Measurements from ENCODE around the gene FOXP1. TPM values are rescaled to one million over a fixed set of nuclear protein-coding genes. Genes with fewer than 3 reads are reported as not detected.
A peak's percentile ranks its signal among the peaks of the same experiment; 100 is the strongest.

FOXP1 gene
- total and polyA plus RNA-seq, 9 of the 15 experiments (the other 6 are each of a cell fraction or from before 2014, with no cell fraction given) = 7.7 to 34.5 (median 13.7) TPM

DNA sequence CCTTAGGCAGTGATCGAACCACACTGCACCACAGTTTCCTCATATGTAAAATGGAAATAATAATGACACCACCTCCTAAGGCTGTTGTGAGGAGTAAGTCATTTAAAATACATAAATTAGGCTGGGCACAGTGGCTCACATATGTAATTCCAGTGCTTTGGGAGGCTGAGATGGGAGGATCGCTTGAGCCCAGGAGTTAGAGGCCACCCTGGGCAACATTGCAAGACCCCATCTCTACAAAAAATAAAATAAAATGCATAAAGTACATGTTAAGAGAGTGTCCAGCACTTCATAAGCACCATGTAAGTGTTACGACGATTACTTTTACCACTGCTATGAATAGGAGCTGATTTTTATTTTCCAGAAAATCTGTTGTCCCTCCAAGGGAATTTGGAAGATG lies 440.0 kb downstream of the FOXP1 start:
- Histone ChIP-seq H3K4me1 (replicated peaks in 1 of 2; ENCODE audit: control insufficient read depth in 2 of 2, insufficient read depth in 2 of 2, low read length in 2 of 2) (peaks cover 5% of the 10 kb centered on the region in 2 experiments), H3K9ac (ENCODE audit: insufficient read depth in 1 of 2, low read depth in 2 of 2, low read length in 2 of 2) (no peak overlapping the region), H4K20me1 (replicated peaks; ENCODE audit: control insufficient read depth, insufficient read depth, low read length) (no peaks in the 10 kb centered on the region), H2AFZ (ENCODE audit: low read depth, low read length) (no peak overlapping the region), H3K27me3 (ENCODE audit: control insufficient read depth in 2 of 2, insufficient read depth in 2 of 2, low read length in 2 of 2) (no peaks in the 10 kb centered on the region), H3K27ac (ENCODE audit: extremely low read depth, low read depth, low read length) (no peak overlapping the region), H3K79me2 (ENCODE audit: control insufficient read depth, insufficient read depth, low read length) (no peaks in the 10 kb centered on the region), H3K4me3 (no peak overlapping the region), H3K9me3 (replicated peaks; ENCODE audit: control insufficient read depth, insufficient read depth, low read depth, low read length) (no peaks in the 10 kb centered on the region), H3K9me1 (ENCODE audit: control insufficient read depth, insufficient read depth, low read length) (no peaks in the 10 kb centered on the region), H3K4me2 (ENCODE audit: insufficient read depth, low read length) (no peak overlapping the region), H3K36me3 (ENCODE audit: control insufficient read depth, insufficient read depth, low read length) (no peaks in the 10 kb centered on the region)
- FAIRE-seq (no peak), DNase-seq (ENCODE audit: extremely low read depth in 1 of 4, low spot score in 3 of 4) (no peak), ATAC-seq (no peak)
- intact Hi-C loops (cut with micrococcal nuclease) (no loop called here), in situ Hi-C loops (cut with MboI) (no loop called here)
- CTCF ChIA-PET (ENCODE audit: low intra/inter-chr PET ratio) = no interaction called here
- 94% methylated on average over 4 of the region's 4 CpGs for WGBS (ENCODE audit: insufficient coverage, low coverage, missing lambda C conversion rate)
- BruUV-seq (replicated peaks) = no TSS peak
- peak; percentile 59 for TF ChIP-seq ZNF121 (CRISPR knock-in tag; conservative IDR thresholded peaks at IDR 0.05)
- TF ChIP-seq, protein P1, sequence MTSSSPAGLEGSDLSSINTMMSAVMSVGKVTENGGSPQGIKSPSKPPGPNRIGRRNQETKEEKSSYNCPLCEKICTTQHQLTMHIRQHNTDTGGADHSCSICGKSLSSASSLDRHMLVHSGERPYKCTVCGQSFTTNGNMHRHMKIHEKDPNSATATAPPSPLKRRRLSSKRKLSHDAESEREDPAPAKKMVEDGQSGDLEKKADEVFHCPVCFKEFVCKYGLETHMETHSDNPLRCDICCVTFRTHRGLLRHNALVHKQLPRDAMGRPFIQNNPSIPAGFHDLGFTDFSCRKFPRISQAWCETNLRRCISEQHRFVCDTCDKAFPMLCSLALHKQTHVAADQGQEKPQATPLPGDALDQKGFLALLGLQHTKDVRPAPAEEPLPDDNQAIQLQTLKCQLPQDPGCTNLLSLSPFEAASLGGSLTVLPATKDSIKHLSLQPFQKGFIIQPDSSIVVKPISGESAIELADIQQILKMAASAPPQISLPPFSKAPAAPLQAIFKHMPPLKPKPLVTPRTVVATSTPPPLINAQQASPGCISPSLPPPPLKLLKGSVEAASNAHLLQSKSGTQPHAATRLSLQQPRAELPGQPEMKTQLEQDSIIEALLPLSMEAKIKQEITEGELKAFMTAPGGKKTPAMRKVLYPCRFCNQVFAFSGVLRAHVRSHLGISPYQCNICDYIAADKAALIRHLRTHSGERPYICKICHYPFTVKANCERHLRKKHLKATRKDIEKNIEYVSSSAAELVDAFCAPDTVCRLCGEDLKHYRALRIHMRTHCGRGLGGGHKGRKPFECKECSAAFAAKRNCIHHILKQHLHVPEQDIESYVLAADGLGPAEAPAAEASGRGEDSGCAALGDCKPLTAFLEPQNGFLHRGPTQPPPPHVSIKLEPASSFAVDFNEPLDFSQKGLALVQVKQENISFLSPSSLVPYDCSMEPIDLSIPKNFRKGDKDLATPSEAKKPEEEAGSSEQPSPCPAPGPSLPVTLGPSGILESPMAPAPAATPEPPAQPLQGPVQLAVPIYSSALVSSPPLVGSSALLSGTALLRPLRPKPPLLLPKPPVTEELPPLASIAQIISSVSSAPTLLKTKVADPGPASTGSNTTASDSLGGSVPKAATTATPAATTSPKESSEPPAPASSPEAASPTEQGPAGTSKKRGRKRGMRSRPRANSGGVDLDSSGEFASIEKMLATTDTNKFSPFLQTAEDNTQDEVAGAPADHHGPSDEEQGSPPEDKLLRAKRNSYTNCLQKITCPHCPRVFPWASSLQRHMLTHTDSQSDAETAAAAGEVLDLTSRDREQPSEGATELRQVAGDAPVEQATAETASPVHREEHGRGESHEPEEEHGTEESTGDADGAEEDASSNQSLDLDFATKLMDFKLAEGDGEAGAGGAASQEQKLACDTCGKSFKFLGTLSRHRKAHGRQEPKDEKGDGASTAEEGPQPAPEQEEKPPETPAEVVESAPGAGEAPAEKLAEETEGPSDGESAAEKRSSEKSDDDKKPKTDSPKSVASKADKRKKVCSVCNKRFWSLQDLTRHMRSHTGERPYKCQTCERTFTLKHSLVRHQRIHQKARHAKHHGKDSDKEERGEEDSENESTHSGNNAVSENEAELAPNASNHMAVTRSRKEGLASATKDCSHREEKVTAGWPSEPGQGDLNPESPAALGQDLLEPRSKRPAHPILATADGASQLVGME (CRISPR knock-in tag; IDR thresholded peaks at IDR 0.05) = no peak
- POLR2A ChIA-PET = interaction anchor here (0.5 kb wide), 1 partner anchor 9 kb away, joined by 3 read pairs; no protein-coding TSS in a partner anchor
